GM21526 (cell line): ENCODE results near the gene EPYC.

Source experiments
- ATAC-seq: cut with Tn5 transposase; IDR thresholded peaks from one replicate; pipeline ENCODE4 v1.9.1; 2021; ENCODE audit warnings: moderate library complexity; ENCODE audit not compliant: unreplicated experiment, low FRiP score

EPYC gene

DNA sequence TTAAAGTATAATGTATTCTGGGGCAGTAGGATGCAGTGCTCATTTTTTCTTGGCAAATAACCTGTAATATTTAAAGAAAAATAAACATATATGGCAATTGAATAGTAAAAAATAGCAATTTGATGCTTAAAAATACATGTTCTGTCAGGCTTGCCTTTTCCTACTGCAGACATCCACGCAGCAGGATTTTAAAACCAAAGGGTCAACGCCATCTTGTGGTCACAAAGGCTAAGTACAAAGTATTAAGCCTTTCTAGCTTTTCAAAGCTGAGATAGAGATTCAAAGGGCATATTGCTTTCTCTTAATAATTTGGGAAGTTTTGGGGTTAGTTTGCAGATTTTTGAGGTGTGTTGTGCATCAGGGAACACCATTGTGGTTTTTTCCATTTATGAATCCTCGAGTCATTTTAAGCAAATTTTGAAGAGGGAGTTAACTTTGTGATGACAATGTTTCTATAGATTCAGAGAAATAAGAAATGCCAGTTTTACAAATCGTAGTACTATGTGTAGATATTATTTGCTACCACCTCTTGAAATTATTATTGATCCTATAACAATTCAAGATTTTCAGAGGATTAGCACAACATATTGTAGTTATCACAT, 45.1 kb downstream of the EPYC start:
- ATAC-seq = peak; percentile 88

DNA sequence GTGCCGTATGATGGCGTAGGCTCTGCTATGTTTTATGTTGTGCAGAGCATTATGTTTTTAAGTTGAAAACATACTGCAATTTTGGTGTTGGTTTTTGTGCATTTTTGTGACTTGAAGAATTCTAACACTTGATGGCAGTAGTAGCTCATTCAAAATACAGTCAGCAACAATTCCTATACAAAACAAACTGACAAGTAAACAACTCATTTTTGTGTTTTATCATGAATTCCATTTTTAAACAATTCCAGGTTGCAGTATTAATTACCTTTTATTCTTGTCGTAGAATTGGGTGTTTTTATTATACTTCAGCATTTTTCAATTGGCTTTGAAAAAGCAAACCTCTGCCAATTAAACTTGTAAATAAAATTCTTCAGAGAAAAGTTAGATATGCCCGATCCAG, 45.7 kb downstream of the EPYC start:
- no peak for ATAC-seq

DNA sequence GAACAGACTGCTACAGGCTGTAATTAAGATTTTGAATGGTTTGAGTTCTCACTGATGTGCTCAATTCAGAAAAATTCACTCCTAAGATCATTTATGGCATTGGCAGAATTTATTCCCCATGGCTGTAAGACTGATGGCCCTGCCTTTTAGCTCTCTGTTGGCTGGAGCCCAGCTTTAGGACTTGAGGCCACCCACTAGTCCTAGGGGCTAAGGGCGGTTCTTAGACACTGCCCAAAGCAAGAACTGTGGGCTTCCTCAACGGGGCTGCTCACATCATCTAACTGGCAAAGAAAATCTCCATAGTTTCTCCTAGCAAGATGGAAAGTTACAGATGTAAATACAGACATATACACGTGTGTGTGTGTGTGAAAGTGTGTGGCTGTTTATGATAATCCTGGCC, 46.4 kb downstream of the EPYC start:
- ATAC-seq = no peak

DNA sequence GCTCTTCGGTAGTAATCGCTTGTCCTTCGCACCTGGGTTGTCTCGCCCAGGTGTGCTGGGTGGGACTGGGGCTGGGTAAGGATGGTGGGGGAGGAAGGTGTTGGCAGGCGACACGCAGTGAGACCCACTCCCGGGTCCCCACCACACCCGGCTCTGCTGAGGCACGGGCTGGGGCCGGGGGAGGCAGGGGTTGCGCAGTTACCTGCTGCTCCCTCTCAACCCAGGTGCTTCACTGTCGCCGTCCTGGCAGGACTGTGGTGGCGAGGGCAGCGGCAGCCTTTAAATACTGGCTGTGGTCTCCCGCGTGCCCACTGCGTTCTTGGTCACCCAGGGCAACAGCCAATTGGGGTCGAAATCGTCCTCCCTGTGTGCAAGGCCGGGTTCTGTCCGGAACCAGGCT, 49.9 kb downstream of the EPYC start, which contains the start of gene CCER1:
Gene CCER1, minus strand, starts transcription at position 256 of the 400 bp plus-strand sequence. CDS start 434 bp downstream, outside the sequence.
- ATAC-seq = no peak

DNA sequence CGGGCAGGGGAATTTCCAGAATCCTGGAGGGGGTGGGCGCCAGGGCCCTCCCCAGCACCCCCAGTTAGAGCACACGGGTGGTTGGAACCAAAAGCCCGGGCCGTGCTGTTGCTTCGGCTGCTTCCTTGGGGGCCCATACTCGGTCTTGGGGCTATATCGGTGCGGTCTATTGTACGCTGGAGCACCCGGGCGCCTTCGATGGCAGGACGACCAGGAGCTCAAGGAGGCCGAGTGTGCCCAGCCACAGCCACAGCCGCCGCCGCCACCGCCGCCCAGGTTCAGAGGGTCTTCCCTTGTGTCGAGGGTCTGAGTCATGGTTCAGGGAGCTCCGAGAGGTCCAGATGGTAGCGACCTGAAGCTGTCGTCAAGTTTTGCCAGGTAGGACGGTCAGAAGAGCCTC, 50.3 kb downstream of the EPYC start:
- ATAC-seq = no peak

DNA sequence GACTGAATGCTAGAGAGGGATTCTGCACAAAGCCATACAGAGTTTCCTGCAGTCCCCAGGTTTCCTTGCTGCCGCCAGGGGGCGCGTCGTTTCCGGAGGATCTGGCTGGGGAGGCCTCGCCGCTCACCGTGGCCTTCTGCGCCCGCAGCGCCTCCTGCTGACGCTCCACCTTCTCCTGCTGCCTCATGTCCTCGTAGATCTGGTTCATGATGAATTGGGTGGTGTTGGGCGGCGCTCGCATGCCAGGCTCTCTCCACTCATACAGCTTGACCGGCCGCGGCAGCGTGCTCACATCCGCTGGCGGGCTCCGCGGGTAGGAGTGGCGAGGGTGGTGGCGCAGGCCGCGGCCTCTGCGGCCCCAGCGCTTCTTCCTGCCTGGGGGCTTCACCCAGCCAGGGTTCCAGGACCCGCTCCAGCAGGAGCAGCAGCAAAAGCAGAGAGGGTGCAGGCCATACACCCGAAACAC, 50.8 kb downstream of the EPYC start:
- no peak for ATAC-seq

DNA sequence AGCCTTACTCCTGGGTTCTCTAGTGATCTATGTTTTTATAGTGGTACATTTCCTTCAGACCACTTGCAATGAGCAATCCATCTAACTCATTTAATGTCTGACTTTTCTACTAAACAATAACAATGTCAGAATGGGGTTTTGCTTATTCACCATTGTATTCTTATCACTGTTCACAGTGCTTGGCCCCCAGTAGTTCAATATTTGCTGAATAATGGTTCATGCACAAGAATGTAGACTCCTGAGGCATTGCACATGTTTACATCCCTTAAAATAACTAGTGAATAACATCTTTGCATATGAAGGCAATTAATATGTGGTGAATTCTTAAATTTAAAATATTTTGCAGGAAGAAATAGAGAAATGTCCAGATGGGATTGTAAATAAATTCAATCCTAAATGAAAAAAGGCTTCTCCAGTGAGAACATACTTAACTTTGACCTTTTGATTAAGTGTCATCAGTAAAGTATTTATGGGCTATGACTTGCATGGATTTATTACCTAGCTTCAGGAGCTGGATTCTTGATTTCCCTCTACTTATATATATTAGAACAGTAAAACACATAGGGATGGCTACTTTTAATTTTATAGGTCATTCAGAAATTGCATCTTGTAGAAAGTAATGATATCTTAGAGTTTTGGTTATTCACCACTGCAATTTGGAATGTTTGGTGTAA, 53.2 kb downstream of the EPYC start:
- ATAC-seq = no peak

DNA sequence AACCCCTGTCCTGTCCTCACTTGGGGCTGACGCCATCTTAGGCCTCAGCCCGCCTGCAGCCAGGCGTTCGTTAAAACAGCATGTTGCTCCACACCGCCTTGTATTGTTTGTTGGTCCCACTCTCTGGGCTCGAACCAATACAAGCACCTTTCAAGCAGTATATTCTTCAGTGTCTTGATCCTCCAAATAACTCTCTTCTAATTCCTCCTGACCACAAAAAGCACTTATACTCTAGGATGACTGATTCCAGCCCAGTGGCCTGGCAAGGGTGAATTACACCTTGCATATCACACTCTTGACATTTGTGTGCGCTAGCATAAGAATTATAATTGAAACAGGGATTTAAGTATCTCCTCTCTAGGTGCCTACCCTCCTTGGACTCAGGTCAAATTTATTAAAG, 56.9 kb downstream of the EPYC start:
- no peak for ATAC-seq

DNA sequence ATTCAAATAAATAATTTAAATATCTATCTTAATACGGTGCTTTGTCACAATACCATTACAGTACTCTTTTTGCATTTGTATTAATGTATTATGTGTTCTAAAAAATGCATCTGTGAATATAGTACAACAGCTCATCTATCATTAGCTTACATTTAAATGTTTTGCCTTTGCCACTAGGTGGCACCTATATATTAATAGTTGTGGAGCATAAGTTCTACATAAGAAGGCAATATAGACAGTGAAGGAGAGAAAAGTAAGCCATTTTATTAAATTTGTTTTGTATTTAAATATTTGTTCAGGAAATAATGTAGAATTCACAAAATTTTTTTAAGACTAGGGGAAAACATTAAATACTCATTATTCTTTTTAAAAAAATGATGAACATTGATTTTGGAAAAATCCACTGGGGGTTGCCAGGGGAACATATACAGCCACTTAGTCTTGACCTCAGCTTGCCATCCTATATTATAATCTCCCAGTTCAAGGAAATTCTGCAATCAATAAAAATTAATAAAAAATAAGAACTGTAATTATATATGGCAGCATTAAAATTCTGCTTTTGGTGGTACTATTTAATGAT, 59.6 kb downstream of the EPYC start:
- peak; percentile 80 for ATAC-seq

DNA sequence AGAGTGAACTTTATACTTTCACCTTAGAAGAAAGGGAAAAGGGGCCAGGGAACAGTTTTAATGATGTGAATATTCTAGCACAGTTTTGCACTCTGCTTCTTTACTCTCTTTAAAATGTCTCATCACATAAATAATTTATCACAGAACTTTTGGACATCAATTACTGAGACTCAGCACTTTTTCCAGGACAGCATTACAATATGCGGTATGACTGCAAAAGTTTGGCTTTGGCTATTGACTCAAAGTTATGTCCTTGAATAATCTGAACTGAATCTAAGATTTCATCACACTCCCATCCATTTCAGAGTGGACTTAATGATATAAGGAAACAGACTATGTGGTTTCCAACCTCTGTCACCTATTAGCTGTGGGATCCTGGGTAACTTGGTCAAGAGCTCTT, 61.5 kb downstream of the EPYC start:
- no peak for ATAC-seq

DNA sequence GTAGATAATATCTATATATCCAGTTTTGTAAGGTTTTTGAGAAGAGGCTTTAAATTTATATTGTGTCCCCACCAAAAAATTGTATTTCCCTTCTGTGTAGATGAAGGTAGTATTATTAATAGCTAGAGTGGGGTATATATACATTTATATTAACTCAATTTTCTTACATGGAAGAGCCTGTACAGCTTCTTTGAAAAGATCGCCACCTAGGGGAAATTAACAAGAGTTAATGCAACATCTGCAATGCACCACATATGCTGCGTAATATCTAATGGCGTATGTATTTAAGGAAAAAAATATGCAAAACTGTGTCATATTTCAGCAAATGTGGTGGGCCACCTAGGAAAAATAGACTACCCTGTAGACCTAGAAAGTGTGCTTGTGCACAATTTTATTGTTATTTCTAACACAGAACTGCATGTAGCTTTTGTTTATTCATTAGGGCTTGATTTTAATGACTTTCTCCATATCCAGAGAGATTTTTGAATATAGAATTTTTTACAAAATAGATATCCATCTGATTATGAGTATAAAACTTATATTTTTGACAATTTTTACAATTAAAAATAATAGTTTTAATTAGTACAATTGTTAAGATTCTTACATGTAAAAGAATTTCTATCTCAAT, 63.8 kb downstream of the EPYC start:
- peak; percentile 84 for ATAC-seq

DNA sequence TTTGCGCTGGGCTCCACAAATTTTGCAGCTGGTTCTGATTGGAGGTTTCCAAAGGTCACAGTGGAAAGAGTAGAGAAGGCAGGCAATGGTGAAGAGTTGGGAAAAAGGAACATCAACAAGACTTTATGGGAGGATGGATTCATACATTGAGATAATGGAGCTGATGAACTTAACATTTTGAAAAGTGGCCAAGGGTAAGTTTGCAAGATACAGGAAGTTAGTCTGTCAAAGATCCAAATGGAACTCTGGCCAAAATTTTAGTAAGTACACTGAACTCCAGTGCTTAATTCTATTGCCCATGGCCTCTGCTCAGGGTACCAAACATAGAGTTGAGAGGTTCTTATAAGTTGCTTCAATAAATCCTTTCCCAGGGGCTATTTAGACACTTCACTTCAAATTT, 65.4 kb downstream of the EPYC start:
- no peak for ATAC-seq

DNA sequence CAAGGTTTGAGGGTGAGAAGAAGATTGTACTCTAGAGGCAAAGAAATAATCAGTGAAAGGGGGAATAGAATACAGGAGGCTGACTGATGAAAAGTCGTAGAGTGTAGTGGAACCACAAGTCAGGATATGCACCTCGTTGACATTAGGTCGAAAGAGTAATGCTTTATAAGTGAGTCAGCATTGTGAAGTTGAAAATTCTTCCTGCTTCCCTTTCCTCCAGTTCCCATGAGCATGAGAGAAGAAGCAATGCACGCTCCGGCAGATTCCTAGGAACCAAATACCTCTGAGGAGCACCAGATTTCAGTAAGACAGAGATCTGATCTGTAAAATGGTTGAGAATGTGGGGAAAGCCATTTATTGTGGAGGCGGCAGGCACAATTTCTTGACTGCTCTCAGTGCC, 66.3 kb downstream of the EPYC start:
- ATAC-seq = no peak

DNA sequence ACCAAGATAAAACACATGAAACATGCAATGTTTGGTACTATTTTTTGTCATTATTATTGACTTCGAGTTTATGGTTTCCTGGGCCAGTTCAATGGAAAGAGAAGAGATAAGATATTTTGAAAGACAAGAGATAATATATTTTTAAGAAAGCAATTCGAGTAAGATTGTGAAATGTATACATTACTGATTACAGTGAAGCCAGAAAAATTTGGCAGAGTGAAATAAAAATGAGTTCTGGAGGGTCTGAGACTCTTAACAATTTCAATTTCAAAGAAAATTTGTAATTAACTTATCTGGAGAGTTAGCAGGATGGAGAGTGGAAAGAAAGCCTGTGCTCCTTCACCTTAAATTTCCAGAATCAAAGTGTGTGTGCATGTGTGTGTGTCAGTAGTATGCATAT, 67.1 kb downstream of the EPYC start:
- ATAC-seq = no peak

DNA sequence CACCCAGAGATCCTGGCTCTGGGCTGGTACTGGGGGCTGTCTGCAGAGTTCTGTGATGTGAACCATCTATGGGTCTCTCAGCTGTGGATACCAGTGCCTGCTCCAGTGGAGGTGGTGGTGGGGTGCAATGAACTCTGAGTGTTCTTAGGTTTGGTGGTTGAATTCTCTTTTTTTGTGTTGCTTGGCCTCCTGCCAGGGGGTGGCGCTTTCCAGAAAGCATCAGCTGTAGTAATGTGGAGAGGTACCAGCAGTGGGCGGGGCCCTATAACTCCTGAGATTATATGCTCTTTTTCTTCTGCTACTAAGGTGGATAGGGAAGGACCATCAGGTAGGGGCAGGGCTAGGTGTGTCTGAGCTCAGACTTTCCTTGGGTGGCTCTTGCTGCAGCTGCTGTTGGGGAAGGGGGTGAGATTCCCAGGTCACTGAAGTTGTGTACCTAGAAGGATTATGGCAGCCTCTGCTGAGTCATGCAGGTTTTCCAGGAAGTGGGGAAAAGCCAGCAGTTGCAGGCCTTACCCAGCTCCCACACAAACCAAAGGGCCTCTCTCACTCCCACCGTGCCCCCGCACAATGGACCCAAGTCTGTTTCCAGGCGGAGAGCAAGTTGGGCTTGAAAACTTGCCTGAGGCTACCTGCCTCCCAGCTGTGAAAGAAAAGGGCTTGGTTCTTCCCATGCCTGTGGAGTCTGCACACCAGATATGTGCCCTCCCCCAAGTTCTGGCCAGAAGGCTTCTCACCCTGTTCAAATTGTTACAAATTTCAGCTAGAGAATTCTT, 68.4 kb downstream of the EPYC start:
- ATAC-seq = no peak

DNA sequence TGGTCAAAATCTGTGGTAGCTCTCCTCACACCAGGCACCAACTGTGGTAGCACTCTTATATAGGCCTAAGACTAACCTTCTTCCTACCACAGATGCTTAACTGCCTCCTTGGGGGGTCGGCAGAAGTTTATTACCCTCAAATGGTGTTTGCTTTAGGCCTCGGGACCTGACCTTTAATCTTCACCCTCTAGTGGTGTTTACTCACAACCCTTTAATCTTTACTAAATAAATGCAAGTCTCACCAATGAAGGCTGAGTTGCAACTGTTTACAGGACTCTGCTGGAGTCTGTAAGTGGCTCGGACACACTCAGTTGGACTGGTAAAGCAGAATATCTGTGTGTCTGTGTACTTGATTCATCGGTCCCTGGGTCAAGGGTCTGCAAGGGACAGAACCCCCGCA, 79.2 kb downstream of the EPYC start:
- no peak for ATAC-seq

DNA sequence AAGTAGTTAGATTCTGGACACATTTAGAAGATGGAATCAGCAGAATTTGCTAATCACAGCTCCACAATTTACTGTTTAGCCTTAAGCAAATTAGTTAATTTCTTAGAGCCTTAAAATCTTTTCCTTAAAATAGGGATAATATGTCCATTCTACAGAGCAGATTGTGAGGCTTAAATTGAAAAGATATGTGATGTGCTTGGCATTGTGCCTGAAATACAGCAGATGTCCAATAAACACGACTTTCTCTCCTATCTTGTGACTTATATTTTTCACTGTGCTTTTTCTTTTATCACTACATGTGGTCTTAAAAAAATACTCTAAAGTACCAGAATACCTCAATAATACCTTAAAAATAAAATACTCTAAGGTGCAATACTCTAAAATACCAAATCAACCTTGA, 80.4 kb downstream of the EPYC start:
- no peak for ATAC-seq

DNA sequence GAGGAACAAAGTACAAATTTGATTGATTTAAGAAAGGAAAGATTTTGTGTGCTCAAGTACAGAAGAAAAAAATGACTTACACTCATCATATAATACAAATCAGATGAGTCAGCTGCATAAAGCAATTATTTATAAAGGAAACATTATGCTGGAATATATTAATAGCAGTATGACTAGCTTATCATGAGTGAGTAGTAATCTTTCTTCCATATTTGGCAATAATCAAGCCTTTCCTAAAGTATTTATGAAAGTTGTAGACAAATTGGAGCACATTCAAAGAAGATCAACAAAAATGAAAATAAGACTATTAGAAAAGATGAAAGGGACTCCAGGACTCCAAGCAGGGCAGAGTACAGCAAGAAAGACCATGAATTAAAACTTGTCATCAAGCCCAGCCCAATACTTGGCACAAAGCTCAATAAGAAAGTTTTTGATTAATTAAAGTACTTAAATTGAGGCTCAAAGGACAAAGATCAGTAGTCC, 82.6 kb downstream of the EPYC start:
- no peak for ATAC-seq

DNA sequence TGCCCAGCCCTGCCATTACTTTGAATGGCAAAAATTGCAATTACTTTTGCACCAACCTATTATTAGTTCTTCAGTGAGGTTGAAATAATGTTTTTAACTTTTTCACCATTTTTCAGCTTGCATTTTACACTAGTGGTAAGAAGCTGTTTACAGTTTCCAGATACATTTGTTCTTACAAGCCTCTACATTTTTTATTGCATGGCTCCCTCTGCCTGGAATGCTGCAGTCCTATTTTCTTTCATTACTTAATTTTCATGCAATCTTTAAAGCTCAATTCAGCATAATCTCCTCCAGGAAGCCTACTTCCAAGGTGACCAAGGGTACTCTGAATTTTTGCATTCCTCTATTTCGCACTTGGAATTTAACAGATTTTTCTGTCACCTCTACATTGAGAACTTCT, 83.2 kb downstream of the EPYC start:
- no peak for ATAC-seq

DNA sequence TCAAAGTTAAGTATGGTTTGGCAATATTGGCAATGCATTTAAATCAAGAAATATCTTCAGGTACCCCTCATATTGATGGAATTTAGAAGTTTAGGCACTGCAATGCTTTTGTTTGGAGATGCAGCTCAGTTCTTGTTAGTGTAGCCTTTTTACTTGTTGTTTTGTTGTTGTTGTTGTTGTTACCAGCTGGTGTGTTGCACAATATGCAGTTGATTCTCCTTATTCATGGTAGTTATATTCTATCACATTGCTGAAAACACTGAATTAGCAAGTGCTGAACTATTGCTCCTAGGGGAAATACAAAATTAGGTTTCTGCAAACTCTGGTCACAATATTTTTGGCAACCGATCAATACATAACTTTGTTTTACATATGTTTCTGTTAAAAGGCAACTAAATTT, 84.5 kb downstream of the EPYC start:
- no peak for ATAC-seq

DNA sequence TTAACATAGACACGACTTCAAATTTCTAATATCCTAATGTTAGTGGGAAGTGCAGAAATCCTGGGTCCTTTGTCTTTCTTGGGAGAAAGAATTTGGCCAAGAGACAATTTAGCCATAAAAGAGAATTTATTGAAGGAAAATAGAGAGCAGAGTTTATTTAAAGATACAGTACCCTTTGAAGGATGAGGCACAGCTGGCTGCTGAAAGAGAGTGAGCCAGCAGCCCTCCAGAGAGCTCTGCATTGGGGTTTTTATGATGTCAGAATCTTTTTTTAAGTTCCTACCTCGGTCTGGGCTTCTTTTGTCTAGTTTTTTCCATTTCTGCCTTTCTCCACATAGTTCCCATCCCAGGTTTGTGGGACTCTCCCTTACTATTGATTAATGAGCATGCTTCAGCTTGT, 87.3 kb downstream of the EPYC start:
- ATAC-seq = no peak
